ENCODE data around the gene NCEH1.

GRCh38 chr3:172702256-172702655, 8.6 kb downstream of the NCEH1 start:
- TF ChIP-seq ZNF274 (IDR thresholded peaks at IDR 0.05; ENCODE audit: low read depth, low read length): no peak
- no peak for TF ChIP-seq SUZ12 (IDR thresholded peaks at IDR 0.05; ENCODE audit: extremely low read depth, insufficient read depth, insufficient read length)
- no peak for TF ChIP-seq YY1 (IDR thresholded peaks at IDR 0.05; ENCODE audit: insufficient read depth, insufficient read length)

All from NT2/D1 (cell line).